ENCODE data around the gene FMN1. TPM values are rescaled to one million over a fixed set of nuclear protein-coding genes. Genes with fewer than 3 reads are reported as not detected.

Gene FMN1
- total RNA-seq, 1 experiment from 2014 or later = 2.4 TPM

GRCh38 chr15:33215941-33216872 lies 21.7 kb upstream of the FMN1 start:
- Histone ChIP-seq H3K9me2 (replicated peaks; ENCODE audit: low read length) (no peaks in the 10 kb centered on the region), H3K27me3 (ENCODE audit: low read length) (no peaks in the 10 kb centered on the region), H3K36me3 (ENCODE audit: low read depth, low read length) (no peaks in the 10 kb centered on the region), H3K4me3 (ENCODE audit: low read length) (no peak overlapping the region), H3F3A (ENCODE audit: low read length, unreplicated experiment) (no peaks in the 10 kb centered on the region), H3K9me3 (ENCODE audit: low read length) (no peaks in the 10 kb centered on the region), H4K20me1 (ENCODE audit: low read length) (no peaks in the 10 kb centered on the region), H3K27ac (ENCODE audit: low read length) (no peak overlapping the region), H3K4me2 (ENCODE audit: low read length) (no peak overlapping the region), H3K79me2 (ENCODE audit: low read length) (no peaks in the 10 kb centered on the region), H3K4me1 (ENCODE audit: insufficient read depth, low read length) (no peaks in the 10 kb centered on the region), H3K9ac (ENCODE audit: low read length) (no peak overlapping the region), H2AFZ (ENCODE audit: low read length) (no peak overlapping the region)
- DNase-seq = peak; percentile 71
- ATAC-seq = peak; percentile 61
- ChIA-PET CTCF (interaction anchor here (1.0 kb wide), 1 partner anchor 16 kb away, joined by 4 read pairs; no protein-coding TSS in a partner anchor), POLR2A (ENCODE audit: unreplicated experiment) (no interaction called here)
- intact Hi-C loops (cut with micrococcal nuclease) = no loop called here
- no peak for TF ChIP-seq EZH2 (IDR thresholded peaks at IDR 0.05; ENCODE audit: low read length, unreplicated experiment)
- peak; percentile 63 for TF ChIP-seq CTCF (conservative IDR thresholded peaks at IDR 0.05; ENCODE audit: low read depth, low read length)
- no TSS peak for BruUV-seq (replicated peaks)

- Histone ChIP-seq H3K9me2 (replicated peaks; ENCODE audit: low read length) (no peaks in the 10 kb centered on the region), H3K4me2 (ENCODE audit: low read length) (no peak overlapping the region), H3K27ac (ENCODE audit: low read length) (no peak overlapping the region), H3K9ac (ENCODE audit: low read length) (no peak overlapping the region), H3K9me3 (ENCODE audit: low read length) (no peaks in the 10 kb centered on the region), H3K36me3 (ENCODE audit: low read depth, low read length) (no peaks in the 10 kb centered on the region), H4K20me1 (ENCODE audit: low read length) (no peaks in the 10 kb centered on the region), H3K4me1 (ENCODE audit: insufficient read depth, low read length) (no peaks in the 10 kb centered on the region), H2AFZ (ENCODE audit: low read length) (no peak overlapping the region), H3K27me3 (ENCODE audit: low read length) (no peaks in the 10 kb centered on the region), H3K4me3 (ENCODE audit: low read length) (no peak overlapping the region), H3K79me2 (ENCODE audit: low read length) (no peaks in the 10 kb centered on the region), H3F3A (ENCODE audit: low read length, unreplicated experiment) (no peaks in the 10 kb centered on the region)
- POLR2A ChIA-PET (ENCODE audit: unreplicated experiment) = no interaction called here
- TF ChIP-seq EZH2phosphoT487 (IDR thresholded peaks at IDR 0.05; ENCODE audit: borderline replicate concordance, low read length) (no peak), CTCF (conservative IDR thresholded peaks at IDR 0.05; ENCODE audit: low read depth, low read length) (no peak), EZH2 (IDR thresholded peaks at IDR 0.05; ENCODE audit: low read length, unreplicated experiment) (no peak)
- CTCF ChIA-PET = interaction anchor here (0.7 kb wide), 1 partner anchor 77 kb away, joined by 3 read pairs; no protein-coding TSS in a partner anchor
- DNase-seq (no peak), ATAC-seq (no peak)
- intact Hi-C loops (cut with micrococcal nuclease) = no loop called here
- BruUV-seq (replicated peaks) = no TSS peak
These were observed 16.8 kb upstream of the FMN1 start for GRCh38 chr15:33211176-33211808.

All from PC-3 (cell line).